Measurements from ENCODE around the gene NEK1. TPM values are rescaled to one million over a fixed set of nuclear protein-coding genes. Genes with fewer than 3 reads are reported as not detected.
"Not testable (repeated sequence)": the region's sequence is repeated elsewhere in the genome, so short reads cannot be mapped to it uniquely, and the experiment has no call there.

The NEK1 gene
- total and polyA plus RNA-seq, 2 donors (not counting 1 experiment from before 2014, with no cell fraction given), result 3.3 to 21.4 TPM

GRCh38 chr4:169436734-169437133 lies 175.6 kb downstream of the NEK1 start:
- intact Hi-C loops (cut with micrococcal nuclease), result no loop called here
- H3K9me3 Mint-ChIP-seq (ENCODE audit: insufficient read depth), result no peaks in the 10 kb centered on the region

GRCh38 chr4:169428376-169428775 lies 184.0 kb downstream of the NEK1 start:
- Mint-ChIP-seq H3K27me3 (no peaks in the 10 kb centered on the region), H3K9me3 (ENCODE audit: insufficient read depth) (no peaks in the 10 kb centered on the region), H3K4me3 (no peak overlapping the region), H3K27ac (no peak overlapping the region), H3K4me1 (no peaks in the 10 kb centered on the region)
- Histone ChIP-seq H3K27me3 (replicated peaks in 1 of 4; ENCODE audit: control extremely low read depth in 1 of 4, control insufficient read depth in 3 of 4, insufficient read depth in 4 of 4, low read length in 3 of 4) (no peaks in the 10 kb centered on the region), H3K4me2 (replicated peaks; ENCODE audit: low read depth, low read length, poor library complexity, severe bottlenecking) (no peak overlapping the region), H3K27ac (ENCODE audit: low read length in 2 of 2) (no peak overlapping the region), H3K79me2 (ENCODE audit: control insufficient read depth, insufficient read depth, low read length) (no peaks in the 10 kb centered on the region), H3K4me1 (ENCODE audit: control insufficient read depth in 2 of 2, insufficient read depth in 2 of 2, low read length in 2 of 2) (no peaks in the 10 kb centered on the region), H3K36me3 (replicated peaks in 1 of 2; ENCODE audit: control extremely low read depth in 1 of 2, control insufficient read depth in 1 of 2, extremely low read depth in 1 of 2, insufficient read depth in 2 of 2, low read length in 1 of 2) (peaks cover 3 to 5% of the 10 kb centered on the region in 2 experiments), H3K9me3 (ENCODE audit: control extremely low read depth in 1 of 3, control insufficient read depth in 2 of 3, insufficient read depth in 1 of 3, low read length in 2 of 3) (no peaks in the 10 kb centered on the region), H3K4me3 (ENCODE audit: control extremely low read depth in 1 of 5, extremely low read depth in 1 of 5, insufficient read depth in 1 of 5, low read depth in 2 of 5, low read length in 4 of 5) (no peak overlapping the region), H2AFZ (ENCODE audit: insufficient read depth, low read depth, low read length, poor library complexity, severe bottlenecking) (no peak overlapping the region), H4K20me1 (ENCODE audit: control insufficient read depth, insufficient read depth, low read length, poor library complexity, severe bottlenecking) (no peaks in the 10 kb centered on the region), H3K9ac (ENCODE audit: low read length) (no peak overlapping the region)
- TF ChIP-seq EZH2 (IDR thresholded peaks at IDR 0.05; ENCODE audit: borderline replicate concordance, insufficient read depth, low read depth, low read length, poor library complexity, severe bottlenecking) (no peak), CTCF (IDR thresholded peaks at IDR 0.05) (no peak)
- ATAC-seq (ENCODE audit: low read depth) (no peak), DNase-seq (no peak)
- POLR2A ChIA-PET, result no interaction called here
- intact Hi-C loops (cut with micrococcal nuclease), result no loop called here
- 93% methylated on average over 1 of the region's 3 CpGs for WGBS (ENCODE audit: insufficient coverage)
- CTCF ChIA-PET, result no interaction called here

More at GRCh38 chr4:169436734-169437133, 175.6 kb downstream of the NEK1 start:
- H3K4me1 Mint-ChIP-seq, result peaks cover 33% of the 10 kb centered on the region
- H3K4me1 ChIP-seq (ENCODE audit: control insufficient read depth in 2 of 2, insufficient read depth in 2 of 2, low read length in 2 of 2), result peaks cover 0 to 5% of the 10 kb centered on the region in 2 donors
- ChIA-PET POLR2A (no interaction called here), CTCF (interaction anchor here (0.8 kb wide), 1 partner anchor 47 kb away, joined by 3 read pairs; no protein-coding TSS in a partner anchor)
- H4K20me1 ChIP-seq (ENCODE audit: control insufficient read depth, insufficient read depth, low read length, poor library complexity, severe bottlenecking), result no peaks in the 10 kb centered on the region
- peaks cover 2% of the 10 kb centered on the region for H3K79me2 ChIP-seq (ENCODE audit: control insufficient read depth, insufficient read depth, low read length)
- no peak for TF ChIP-seq CTCF (IDR thresholded peaks at IDR 0.05)
- TF ChIP-seq EZH2 (IDR thresholded peaks at IDR 0.05; ENCODE audit: borderline replicate concordance, insufficient read depth, low read depth, low read length, poor library complexity, severe bottlenecking), result no peak
- ATAC-seq (ENCODE audit: low read depth) (no peak), DNase-seq (no peak)
- no peak overlapping the region for H3K9ac ChIP-seq (ENCODE audit: low read length)
- no peak overlapping the region for H3K4me3 Mint-ChIP-seq
- peaks cover 0 to 4% of the 10 kb centered on the region in 2 experiments for H3K36me3 ChIP-seq (replicated peaks in 1 of 2; ENCODE audit: control extremely low read depth in 1 of 2, control insufficient read depth in 1 of 2, extremely low read depth in 1 of 2, insufficient read depth in 2 of 2, low read length in 1 of 2)
- no peaks in the 10 kb centered on the region for H3K27me3 ChIP-seq (replicated peaks in 1 of 4; ENCODE audit: control extremely low read depth in 1 of 4, control insufficient read depth in 3 of 4, insufficient read depth in 4 of 4, low read length in 3 of 4)
- H3K27ac ChIP-seq (ENCODE audit: low read length in 2 of 2), result no peak overlapping the region
- peaks cover 0 to 7% (median 0%) of the 10 kb centered on the region in 3 donors for H3K9me3 ChIP-seq (ENCODE audit: control extremely low read depth in 1 of 3, control insufficient read depth in 2 of 3, insufficient read depth in 1 of 3, low read length in 2 of 3)
- no peak overlapping the region for H3K27ac Mint-ChIP-seq
- H3K4me3 ChIP-seq (ENCODE audit: control extremely low read depth in 1 of 5, extremely low read depth in 1 of 5, insufficient read depth in 1 of 5, low read depth in 2 of 5, low read length in 4 of 5), result no peak overlapping the region
- H2AFZ ChIP-seq (ENCODE audit: insufficient read depth, low read depth, low read length, poor library complexity, severe bottlenecking), result no peak overlapping the region
- H3K27me3 Mint-ChIP-seq, result no peaks in the 10 kb centered on the region
- no peak overlapping the region for H3K4me2 ChIP-seq (replicated peaks; ENCODE audit: low read depth, low read length, poor library complexity, severe bottlenecking)

DNA sequence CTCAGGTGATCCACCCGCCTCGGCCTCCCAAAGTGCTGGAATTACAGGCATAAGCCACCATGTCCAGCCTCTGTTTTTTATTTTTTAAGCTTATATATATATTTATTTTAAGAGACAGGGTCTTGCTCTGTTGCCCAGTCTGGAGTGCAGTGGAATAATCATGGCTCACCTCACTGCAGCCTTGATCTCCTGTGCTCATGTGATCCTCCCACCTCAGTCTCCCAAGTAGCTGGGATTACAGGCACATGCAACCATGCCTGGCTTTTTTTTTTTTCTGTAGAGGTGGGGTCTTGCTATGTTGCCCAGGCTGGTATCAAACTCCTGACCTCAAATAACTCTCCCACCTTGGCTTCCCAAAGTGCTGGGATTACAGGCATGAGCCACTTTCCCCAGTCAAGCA lies 184.7 kb downstream of the NEK1 start:
- H3K27me3 ChIP-seq (replicated peaks in 1 of 4; ENCODE audit: control extremely low read depth in 1 of 4, control insufficient read depth in 3 of 4, insufficient read depth in 4 of 4, low read length in 3 of 4); H3K4me1 ChIP-seq (ENCODE audit: control insufficient read depth in 2 of 2, insufficient read depth in 2 of 2, low read length in 2 of 2); ATAC-seq (ENCODE audit: low read depth); intact Hi-C loops (cut with micrococcal nuclease); H4K20me1 ChIP-seq (ENCODE audit: control insufficient read depth, insufficient read depth, low read length, poor library complexity, severe bottlenecking); H3K27me3 Mint-ChIP-seq; H3K36me3 ChIP-seq (replicated peaks in 1 of 2; ENCODE audit: control extremely low read depth in 1 of 2, control insufficient read depth in 1 of 2, extremely low read depth in 1 of 2, insufficient read depth in 2 of 2, low read length in 1 of 2); H3K4me1 Mint-ChIP-seq; H2AFZ ChIP-seq (ENCODE audit: insufficient read depth, low read depth, low read length, poor library complexity, severe bottlenecking); H3K79me2 ChIP-seq (ENCODE audit: control insufficient read depth, insufficient read depth, low read length); H3K9ac ChIP-seq (ENCODE audit: low read length); H3K4me3 ChIP-seq (ENCODE audit: control extremely low read depth in 1 of 5, extremely low read depth in 1 of 5, insufficient read depth in 1 of 5, low read depth in 2 of 5, low read length in 4 of 5); H3K4me2 ChIP-seq (replicated peaks; ENCODE audit: low read depth, low read length, poor library complexity, severe bottlenecking); H3K4me3 Mint-ChIP-seq; POLR2A ChIA-PET; H3K27ac ChIP-seq (ENCODE audit: low read length in 2 of 2); DNase-seq; H3K9me3 ChIP-seq (ENCODE audit: control extremely low read depth in 1 of 3, control insufficient read depth in 2 of 3, insufficient read depth in 1 of 3, low read length in 2 of 3); H3K27ac Mint-ChIP-seq; H3K9me3 Mint-ChIP-seq (ENCODE audit: insufficient read depth); CTCF ChIA-PET: not testable (repeated sequence)
- WGBS (ENCODE audit: insufficient coverage), result no CpG with 5 or more reads among the region's 2 CpGs

Data from B cell (primary cell).